Loucy (cell line): Measurements from ENCODE around the gene GFRA1.

Experiments
- CTCF ChIP-seq: fragments of 200-600 bp; sonication (generic); conservative IDR thresholded peaks from 2 replicates; pipeline ENCODE4 v1.5.1; 2014; ENCODE audit warnings: mild to moderate bottlenecking, antibody characterized with exemption, low read length
- EZH2phosphoT487 ChIP-seq: fragments of 200-600 bp; IDR thresholded peaks from 2 replicates; pipeline ENCODE4 v1.6.1; 2018; ENCODE audit warnings: antibody characterized with exemption, mild to moderate bottlenecking, moderate library complexity, borderline replicate concordance

- TF ChIP-seq CTCF (no peak), EZH2phosphoT487 (no peak)
Observed at GRCh38 chr10:116094356-116094755, 178.7 kb downstream of the GFRA1 start.
